ENCODE data around the gene TGFBI.

Gene TGFBI

DNA sequence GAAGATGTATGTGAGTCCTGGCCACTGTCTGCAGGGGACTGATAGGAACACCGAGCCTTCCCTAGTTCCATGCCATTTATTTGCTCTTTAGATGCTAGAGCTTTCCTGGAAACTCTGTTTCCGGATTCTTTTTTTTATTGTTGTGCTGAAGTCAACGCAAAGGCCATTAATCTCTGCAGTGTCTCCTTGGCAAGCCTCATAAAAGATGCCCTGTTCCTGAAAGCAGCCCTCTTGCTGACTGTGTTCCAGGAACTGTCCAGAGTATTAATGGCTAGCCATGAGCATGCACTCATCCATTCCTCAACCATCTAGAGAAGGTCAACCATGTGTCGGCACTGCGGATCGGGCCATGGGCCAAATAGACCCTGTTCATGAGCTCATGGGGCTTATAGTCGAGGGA lies 61.0 kb downstream of the TGFBI start:
- DNase-seq (ENCODE audit: low spot score): peak; percentile 12

- no peak for DNase-seq (ENCODE audit: low spot score)
Measured at GRCh38 chr5:136090319-136090718, 61.5 kb downstream of the TGFBI start.

DNA sequence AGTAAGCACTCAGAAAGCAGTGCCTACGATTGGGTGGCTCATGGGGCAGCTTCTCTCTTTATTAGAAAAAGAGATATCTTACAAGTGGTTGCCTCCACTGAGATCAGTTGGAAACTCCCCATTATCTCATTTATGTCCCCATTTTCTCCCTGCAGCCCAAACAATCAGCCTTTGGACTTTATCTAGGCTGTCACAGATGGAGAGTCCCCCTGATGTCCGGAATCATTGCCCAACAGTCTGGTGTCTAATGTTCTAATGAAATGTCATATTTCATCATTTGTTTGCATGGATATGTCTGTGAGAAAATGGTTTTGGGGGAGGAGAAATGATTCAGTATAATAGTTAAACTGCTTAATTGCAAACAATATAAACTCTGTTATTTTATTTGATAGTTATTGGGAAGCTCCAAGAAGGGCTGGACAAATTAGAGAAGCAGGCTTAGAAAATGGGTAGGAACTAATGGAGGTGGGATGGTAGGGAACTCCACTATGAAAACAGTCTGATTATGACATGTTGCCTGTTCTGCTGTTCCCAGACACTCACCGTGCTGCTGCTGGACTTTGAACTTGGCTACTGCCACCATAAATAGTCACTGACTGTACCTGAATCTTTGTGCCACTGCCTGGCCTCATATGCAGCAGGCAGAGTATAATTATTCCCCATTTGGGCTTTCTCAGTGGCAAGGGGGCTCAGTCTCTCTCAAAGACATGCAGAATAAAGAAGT lies 65.6 kb downstream of the TGFBI start:
- DNase-seq (ENCODE audit: low spot score): no peak

DNA sequence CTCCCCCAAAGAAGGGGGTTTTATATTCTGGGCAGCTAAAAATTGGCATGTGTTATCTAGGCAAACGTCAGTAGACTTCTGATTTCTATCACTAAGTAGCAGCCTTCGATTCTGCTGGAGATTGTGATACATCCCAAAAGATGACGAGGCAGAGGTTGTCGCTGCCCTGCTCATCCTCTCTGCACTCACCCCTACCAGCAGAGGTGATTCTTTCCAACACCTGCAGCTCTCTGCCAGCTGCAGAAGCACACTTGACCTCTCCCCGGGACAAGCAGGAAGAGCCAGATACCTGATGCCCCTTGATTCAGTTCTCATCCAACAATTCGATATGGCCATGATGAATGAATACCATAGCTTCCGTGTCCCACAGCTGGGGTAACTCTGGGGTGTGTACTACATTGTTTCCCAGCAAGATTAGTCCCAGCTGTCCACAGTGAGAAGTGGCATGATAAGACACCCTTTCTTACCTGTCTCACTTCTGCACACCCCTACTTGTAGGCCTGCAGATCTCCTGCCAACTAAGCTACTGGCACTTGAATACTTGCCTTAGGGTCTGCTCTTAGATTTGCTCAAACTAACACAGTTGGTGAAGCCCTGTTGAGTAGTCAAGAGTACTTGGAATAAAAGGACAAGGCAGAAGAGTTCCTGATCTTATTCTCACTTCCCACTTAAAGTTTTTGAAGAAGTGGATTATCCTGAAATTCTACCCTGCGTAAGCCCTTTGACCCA lies 66.3 kb downstream of the TGFBI start:
- DNase-seq (ENCODE audit: low spot score): no peak

DNA sequence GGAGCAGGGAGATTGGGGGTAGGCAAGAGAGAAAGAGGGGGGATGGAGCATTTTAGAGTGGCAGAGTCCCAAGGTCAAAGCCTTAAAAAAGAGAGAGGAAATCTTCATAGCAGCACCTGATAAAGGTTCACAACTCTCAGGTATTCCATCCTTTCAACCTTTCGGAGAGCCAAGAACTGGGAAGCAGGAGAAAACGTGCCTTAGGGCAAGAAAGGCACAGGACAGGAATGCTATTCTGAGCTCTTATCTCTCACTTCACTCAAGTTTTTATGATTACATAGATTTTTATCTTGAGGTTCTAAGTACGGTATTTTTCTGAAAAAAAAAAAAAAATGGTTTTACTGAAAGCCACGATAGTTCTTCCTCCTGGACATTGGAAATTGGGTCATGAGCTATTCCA lies 69.4 kb downstream of the TGFBI start:
- DNase-seq (ENCODE audit: low spot score): no peak

- no peak for DNase-seq (ENCODE audit: low spot score)
Measured at GRCh38 chr5:136099870-136100269, 71.1 kb downstream of the TGFBI start.

DNA sequence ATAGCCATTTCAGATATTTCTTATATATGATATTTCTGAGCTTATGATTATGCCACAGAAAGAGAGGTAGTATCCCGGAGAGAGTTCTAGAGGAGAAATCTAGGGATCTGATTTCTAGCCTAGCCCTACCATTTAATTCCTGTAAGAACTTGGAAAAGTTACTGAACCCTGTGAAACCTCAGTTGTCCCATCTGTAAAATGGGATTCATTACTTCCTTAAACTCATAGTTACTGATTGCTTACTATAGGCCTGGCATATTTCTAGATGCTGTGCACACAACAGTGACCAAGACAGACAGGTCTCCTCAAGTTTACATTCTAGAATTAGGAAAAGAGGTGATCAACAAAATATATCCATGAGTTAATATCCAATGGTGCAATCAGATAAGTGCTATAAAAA lies 73.1 kb downstream of the TGFBI start:
- no peak for DNase-seq (ENCODE audit: low spot score)

- DNase-seq (ENCODE audit: low spot score): no peak
Measured at GRCh38 chr5:136103118-136103517, 74.3 kb downstream of the TGFBI start.

DNA sequence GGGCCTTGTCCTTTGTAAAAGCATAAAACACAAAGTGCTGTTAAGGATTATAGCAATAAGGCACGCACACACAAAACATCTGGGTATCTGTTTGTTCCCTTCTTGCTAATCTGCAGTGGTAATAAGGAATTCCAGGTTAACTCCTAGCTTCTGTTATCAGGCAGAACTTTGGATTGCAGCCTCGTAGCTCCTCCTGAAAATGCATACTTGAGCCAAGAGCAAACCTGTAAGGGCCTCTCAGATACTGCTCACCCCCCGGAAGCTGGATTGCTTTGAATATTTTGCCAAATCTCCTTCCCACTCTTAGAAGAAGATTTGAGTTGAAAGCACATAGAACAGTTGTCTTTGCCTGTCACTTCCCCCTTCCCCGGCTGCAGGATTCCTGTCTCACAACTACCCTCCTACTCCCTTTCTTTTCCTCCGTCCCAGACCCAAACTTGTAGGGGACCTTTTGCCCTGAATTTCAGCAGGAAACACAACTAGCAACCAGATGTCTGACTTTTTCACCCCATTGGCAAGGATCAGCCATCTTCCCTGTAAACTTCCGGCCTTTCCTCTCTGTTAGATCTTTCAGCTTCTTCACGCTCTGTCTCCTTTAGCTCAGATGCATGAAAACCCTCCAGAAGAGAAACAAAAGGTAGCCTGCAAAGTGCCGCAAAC lies 75.6 kb downstream of the TGFBI start:
- no peak for DNase-seq (ENCODE audit: low spot score)

DNA sequence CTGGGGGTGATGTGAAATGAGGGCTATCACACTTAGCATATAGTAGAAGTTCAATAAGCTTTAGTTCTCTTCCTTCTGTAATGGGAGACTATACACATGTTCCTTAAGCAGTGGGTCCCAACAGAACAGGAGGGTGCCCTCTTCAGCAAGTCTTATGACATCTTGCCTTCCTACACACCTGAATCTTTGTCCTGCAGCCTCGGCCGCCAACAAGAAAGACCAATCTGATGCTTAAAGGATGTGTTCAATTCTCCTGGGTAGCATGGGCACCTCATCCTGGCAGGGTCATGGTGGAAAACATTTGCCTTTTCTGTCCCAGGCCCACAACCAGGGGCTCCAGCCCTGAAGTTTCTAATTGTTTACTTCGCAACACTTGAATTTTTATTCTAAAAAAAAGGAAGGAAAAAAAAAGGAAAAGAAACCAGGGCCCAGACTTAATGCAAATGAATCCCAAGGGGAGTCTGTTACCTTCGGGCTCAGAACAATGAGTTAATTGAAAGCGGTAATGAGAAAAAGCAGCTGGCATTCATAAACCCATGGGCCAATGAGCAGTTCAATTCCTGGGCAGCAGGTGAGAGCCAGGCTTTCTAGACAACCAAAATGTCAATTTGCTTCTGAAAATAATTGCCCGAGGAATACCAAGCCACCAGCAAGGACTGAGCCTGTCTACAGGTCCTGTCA lies 77.7 kb downstream of the TGFBI start:
- no peak for DNase-seq (ENCODE audit: low spot score)

- no peak for DNase-seq (ENCODE audit: low spot score)
Measured at GRCh38 chr5:136108180-136108611, 79.4 kb downstream of the TGFBI start.

- no peak for DNase-seq (ENCODE audit: low spot score)
Measured at GRCh38 chr5:136108766-136109165, 80.0 kb downstream of the TGFBI start.

- DNase-seq (ENCODE audit: low spot score): no peak
Measured at GRCh38 chr5:136109453-136110135, 80.8 kb downstream of the TGFBI start.
